Measurements from ENCODE around the gene MS4A10. TPM values are rescaled to one million over a fixed set of nuclear protein-coding genes. Genes with fewer than 3 reads are reported as not detected.

The MS4A10 gene
- total and polyA plus RNA-seq, 2 experiments from 2014 or later = not detected

DNA sequence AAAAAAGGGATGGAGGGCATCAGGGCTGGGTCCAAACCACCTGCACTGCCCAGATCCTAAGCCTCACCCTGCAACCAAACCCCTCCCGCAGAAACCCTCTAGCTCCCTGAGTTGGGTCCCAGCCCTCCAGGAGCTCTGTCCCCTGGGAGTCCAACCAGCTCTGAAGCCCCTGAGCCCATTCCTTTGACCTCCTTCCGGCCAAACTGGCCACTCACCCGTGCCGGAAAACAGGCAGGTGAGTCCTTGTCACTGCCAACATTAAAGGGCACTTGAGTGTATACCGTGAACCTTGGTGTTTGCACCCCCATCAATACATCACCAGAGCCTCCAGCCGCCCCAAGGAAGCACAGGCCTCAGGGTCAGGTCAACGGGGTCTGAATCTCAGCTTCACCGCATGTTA is 16.9 kb upstream of the MS4A10 start:
- Histone ChIP-seq H3F3A (replicated peaks; ENCODE audit: low read depth) (no peaks in the 10 kb centered on the region), H3K4me1 (ENCODE audit: insufficient read depth) (no peaks in the 10 kb centered on the region), H3K36me3 (ENCODE audit: insufficient read depth) (no peaks in the 10 kb centered on the region), H3K4me2 (no peak overlapping the region), H3K27ac (ENCODE audit: low read depth) (no peak overlapping the region), H2AFZ (no peak overlapping the region), H3K79me2 (replicated peaks; ENCODE audit: insufficient read depth) (no peaks in the 10 kb centered on the region), H3K4me3 (no peak overlapping the region), H4K20me1 (replicated peaks; ENCODE audit: insufficient read depth) (no peaks in the 10 kb centered on the region), H3K9me2 (ENCODE audit: insufficient read depth) (no peaks in the 10 kb centered on the region; the same call in 1 of the 2 replicates), H3K27me3 (ENCODE audit: insufficient read depth) (peaks cover 17% of the 10 kb centered on the region; the same call in 1 of the 2 replicates)
- Mint-ChIP-seq H3K4me1 (peaks cover 6% of the 10 kb centered on the region; the same call in 2 of the 3 replicates), H3K27me3 (ENCODE audit: insufficient read depth, low read depth, poor library complexity) (peaks cover 15% of the 10 kb centered on the region), H3K9me3 (peaks cover 10% of the 10 kb centered on the region), H3K4me3 (no peak overlapping the region), H3K36me3 (ENCODE audit: low read depth) (no peaks in the 10 kb centered on the region; the same call in 2 of the 3 replicates), H3K27ac (no peak overlapping the region)
- no peak for ATAC-seq
- TF ChIP-seq ETS1 (IDR thresholded peaks at IDR 0.05) = no peak
- no peak for TF ChIP-seq ZNF114 (CRISPR knock-in tag; IDR thresholded peaks at IDR 0.05)
- TF ChIP-seq JUNB (IDR thresholded peaks at IDR 0.05; ENCODE audit: unreplicated experiment) = no peak
- TF ChIP-seq, protein P1, sequence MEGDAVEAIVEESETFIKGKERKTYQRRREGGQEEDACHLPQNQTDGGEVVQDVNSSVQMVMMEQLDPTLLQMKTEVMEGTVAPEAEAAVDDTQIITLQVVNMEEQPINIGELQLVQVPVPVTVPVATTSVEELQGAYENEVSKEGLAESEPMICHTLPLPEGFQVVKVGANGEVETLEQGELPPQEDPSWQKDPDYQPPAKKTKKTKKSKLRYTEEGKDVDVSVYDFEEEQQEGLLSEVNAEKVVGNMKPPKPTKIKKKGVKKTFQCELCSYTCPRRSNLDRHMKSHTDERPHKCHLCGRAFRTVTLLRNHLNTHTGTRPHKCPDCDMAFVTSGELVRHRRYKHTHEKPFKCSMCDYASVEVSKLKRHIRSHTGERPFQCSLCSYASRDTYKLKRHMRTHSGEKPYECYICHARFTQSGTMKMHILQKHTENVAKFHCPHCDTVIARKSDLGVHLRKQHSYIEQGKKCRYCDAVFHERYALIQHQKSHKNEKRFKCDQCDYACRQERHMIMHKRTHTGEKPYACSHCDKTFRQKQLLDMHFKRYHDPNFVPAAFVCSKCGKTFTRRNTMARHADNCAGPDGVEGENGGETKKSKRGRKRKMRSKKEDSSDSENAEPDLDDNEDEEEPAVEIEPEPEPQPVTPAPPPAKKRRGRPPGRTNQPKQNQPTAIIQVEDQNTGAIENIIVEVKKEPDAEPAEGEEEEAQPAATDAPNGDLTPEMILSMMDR (conservative IDR thresholded peaks at IDR 0.05; ENCODE audit: low read depth in 2 of 2) = no peak
- TF ChIP-seq ZNF462 (CRISPR knock-in tag; IDR thresholded peaks at IDR 0.05) = no peak
- TF ChIP-seq EZH2phosphoT487 (IDR thresholded peaks at IDR 0.05; ENCODE audit: unreplicated experiment) = no peak
- TF ChIP-seq ZNF331 (CRISPR knock-in tag; IDR thresholded peaks at IDR 0.05; ENCODE audit: low read depth) = no peak
- TF ChIP-seq NANOG (IDR thresholded peaks at IDR 0.05; ENCODE audit: borderline replicate concordance) = no peak
- no peak for TF ChIP-seq POLR2AphosphoS5 (IDR thresholded peaks at IDR 0.05; ENCODE audit: low read depth)
- no peak for DNase-seq (ENCODE audit: low spot score)

Measured in GM23338 (cell line).